Measurements from ENCODE around the gene AXL. TPM values are rescaled to one million over a fixed set of nuclear protein-coding genes. Genes with fewer than 3 reads are reported as not detected.

AXL gene
- total RNA-seq, 1 experiment from 2014 or later, result 107 TPM

- intact Hi-C loops (cut with micrococcal nuclease; ENCODE audit: unreplicated experiment), result no loop called here
Observed at GRCh38 chr19:41249707-41250423, 30.8 kb downstream of the AXL start.

GRCh38 chr19:41253660-41254059 lies 34.6 kb downstream of the AXL start:
- peaks cover 58% of the 10 kb centered on the region for H3K36me3 Mint-ChIP-seq (ENCODE audit: insufficient read depth, unreplicated experiment)
- intact Hi-C loops (cut with micrococcal nuclease; ENCODE audit: unreplicated experiment), result no loop called here
- no peaks in the 10 kb centered on the region for H3K9me3 Mint-ChIP-seq (ENCODE audit: low read depth, unreplicated experiment)
- no peak overlapping the region for H3K4me3 Mint-ChIP-seq (ENCODE audit: low read depth, unreplicated experiment)
- CTCF ChIA-PET, result no interaction called here
- DNase-seq, result no peak
- no peaks in the 10 kb centered on the region for H3K4me1 Mint-ChIP-seq (ENCODE audit: low read depth, unreplicated experiment)
- no peaks in the 10 kb centered on the region for H3K27me3 Mint-ChIP-seq (ENCODE audit: unreplicated experiment)
- TF ChIP-seq CTCF (IDR thresholded peaks at IDR 0.05; ENCODE audit: unreplicated experiment), result no peak
- no peak overlapping the region for H3K27ac Mint-ChIP-seq (ENCODE audit: unreplicated experiment)
- no TSS peak for BruUV-seq (replicated peaks)

More at GRCh38 chr19:41249707-41250423, 30.8 kb downstream of the AXL start:
- H3K4me1 Mint-ChIP-seq (ENCODE audit: low read depth, unreplicated experiment), result no peaks in the 10 kb centered on the region
- H3K36me3 Mint-ChIP-seq (ENCODE audit: insufficient read depth, unreplicated experiment), result peaks cover 70% of the 10 kb centered on the region
- no peak overlapping the region for H3K4me3 Mint-ChIP-seq (ENCODE audit: low read depth, unreplicated experiment)
- no peak for DNase-seq
- no peaks in the 10 kb centered on the region for H3K9me3 Mint-ChIP-seq (ENCODE audit: low read depth, unreplicated experiment)
- H3K27ac Mint-ChIP-seq (ENCODE audit: unreplicated experiment), result no peak overlapping the region
- no peaks in the 10 kb centered on the region for H3K27me3 Mint-ChIP-seq (ENCODE audit: unreplicated experiment)
- TF ChIP-seq CTCF (IDR thresholded peaks at IDR 0.05; ENCODE audit: unreplicated experiment), result no peak
- no TSS peak for BruUV-seq (replicated peaks)
- CTCF ChIA-PET, result interaction anchor here (0.8 to 1.1 kb wide), 3 partner anchors 14 to 72 kb away, joined by 3 read pairs; no protein-coding TSS in a partner anchor

GRCh38 chr19:41255171-41255570 lies 36.1 kb downstream of the AXL start:
- intact Hi-C loops (cut with micrococcal nuclease; ENCODE audit: unreplicated experiment), result no loop called here
- H3K27ac Mint-ChIP-seq (ENCODE audit: unreplicated experiment), result no peak overlapping the region
- TF ChIP-seq CTCF (IDR thresholded peaks at IDR 0.05; ENCODE audit: unreplicated experiment), result no peak
- no peaks in the 10 kb centered on the region for H3K27me3 Mint-ChIP-seq (ENCODE audit: unreplicated experiment)
- CTCF ChIA-PET, result interaction anchor here (0.7 kb wide), 2 partner anchors 9 to 15 kb away, joined by 4 to 11 read pairs; no protein-coding TSS in a partner anchor
- no peak overlapping the region for H3K4me3 Mint-ChIP-seq (ENCODE audit: low read depth, unreplicated experiment)
- no peaks in the 10 kb centered on the region for H3K9me3 Mint-ChIP-seq (ENCODE audit: low read depth, unreplicated experiment)
- no peak for DNase-seq
- H3K36me3 Mint-ChIP-seq (ENCODE audit: insufficient read depth, unreplicated experiment), result peaks cover 53% of the 10 kb centered on the region
- H3K4me1 Mint-ChIP-seq (ENCODE audit: low read depth, unreplicated experiment), result no peaks in the 10 kb centered on the region
- no TSS peak for BruUV-seq (replicated peaks)

- Mint-ChIP-seq H3K27ac (ENCODE audit: unreplicated experiment) (peak overlapping the region; percentile 100), H3K4me3 (ENCODE audit: low read depth, unreplicated experiment) (peak overlapping the region; percentile 95), H3K27me3 (ENCODE audit: unreplicated experiment) (peaks cover 12% of the 10 kb centered on the region), H3K4me1 (ENCODE audit: low read depth, unreplicated experiment) (peaks cover 26% of the 10 kb centered on the region), H3K9me3 (ENCODE audit: low read depth, unreplicated experiment) (no peaks in the 10 kb centered on the region), H3K36me3 (ENCODE audit: insufficient read depth, unreplicated experiment) (peaks cover 62% of the 10 kb centered on the region)
- CTCF ChIA-PET, result interaction anchor here (0.9 to 2.2 kb wide), 6 partner anchors 33 to 178 kb away, joined by 3 to 54 read pairs (median 6); partner anchors contain the start of gene CYP2S1
- intact Hi-C loops (cut with micrococcal nuclease; ENCODE audit: unreplicated experiment), result loop anchor here (1.0 to 5.0 kb wide), 2 partner anchors 34 to 57 kb away; no protein-coding TSS in a partner anchor
- DNase-seq, result no peak
- TF ChIP-seq CTCF (IDR thresholded peaks at IDR 0.05; ENCODE audit: unreplicated experiment), result no peak
- BruUV-seq (replicated peaks), result no TSS peak
Observed at GRCh38 chr19:41261474-41262190, 42.6 kb downstream of the AXL start.
